Mesothelial cell of epicardium (in vitro differentiated cells): Measurements from ENCODE around the gene PRICKLE1. TPM values are rescaled to one million over a fixed set of nuclear protein-coding genes. Genes with fewer than 3 reads are reported as not detected.

ENCODE experiments used
- DNase-seq, 2 experiments: peaks; one replicate each; pipeline ENCODE4 v3.0.0; 2021; ENCODE audit warnings: low spot score in 2 of 2; ENCODE audit not compliant: unreplicated experiment in 2 of 2
- H3K27ac Mint-ChIP-seq: 2 replicates; pipeline ENCODE4 v1.8.0; 2021; ENCODE audit warnings: mixed read lengths
- H3K27me3 Mint-ChIP-seq: 2 replicates; pipeline ENCODE4 v1.8.0; 2021; ENCODE audit warnings: low read depth, mixed read lengths
- H3K36me3 Mint-ChIP-seq: 2 replicates; pipeline ENCODE4 v1.8.0; 2021; ENCODE audit warnings: mixed read lengths
- H3K4me1 Mint-ChIP-seq: 2 replicates; pipeline ENCODE4 v1.8.0; 2021; ENCODE audit warnings: mixed read lengths
- H3K4me3 Mint-ChIP-seq: 2 replicates; pipeline ENCODE4 v1.8.0; 2021; ENCODE audit warnings: mild to moderate bottlenecking, moderate library complexity, mixed read lengths
- H3K9me3 Mint-ChIP-seq: 2 replicates; pipeline ENCODE4 v1.8.0; 2021; ENCODE audit warnings: mixed read lengths
- CTCF ChIP-seq: fragments of 200-600 bp; sonication (generic); IDR thresholded peaks from one replicate; pipeline ENCODE4 v1.5.0; 2021; ENCODE audit warnings: antibody characterized with exemption; ENCODE audit not compliant: unreplicated experiment
- total RNA-seq: library from RNA; stranded (reverse); gene quantifications from 3 replicates; pipeline ENCODE4 v1.2.1, GENCODE V29; 2021

Gene PRICKLE1
- total RNA-seq, 1 donor from 2014 or later = 79.4 TPM

GRCh38 chr12:42498549-42499247 is 90.8 kb downstream of the PRICKLE1 start:
- Mint-ChIP-seq H3K9me3 (peaks cover 7% of the 10 kb centered on the region), H3K27me3 (no peaks in the 10 kb centered on the region), H3K36me3 (peaks cover 17% of the 10 kb centered on the region), H3K4me1 (peaks cover 15% of the 10 kb centered on the region), H3K4me3 (no peak overlapping the region), H3K27ac (no peak overlapping the region)
- TF ChIP-seq CTCF = no peak
- no peak for DNase-seq

- Mint-ChIP-seq H3K9me3 (peaks cover 7% of the 10 kb centered on the region), H3K4me3 (no peak overlapping the region), H3K27me3 (no peaks in the 10 kb centered on the region), H3K27ac (no peak overlapping the region), H3K4me1 (peaks cover 16% of the 10 kb centered on the region), H3K36me3 (peaks cover 17% of the 10 kb centered on the region)
- no peak for TF ChIP-seq CTCF
- no peak for DNase-seq
Observed at GRCh38 chr12:42496886-42497285, 92.7 kb downstream of the PRICKLE1 start.

DNA sequence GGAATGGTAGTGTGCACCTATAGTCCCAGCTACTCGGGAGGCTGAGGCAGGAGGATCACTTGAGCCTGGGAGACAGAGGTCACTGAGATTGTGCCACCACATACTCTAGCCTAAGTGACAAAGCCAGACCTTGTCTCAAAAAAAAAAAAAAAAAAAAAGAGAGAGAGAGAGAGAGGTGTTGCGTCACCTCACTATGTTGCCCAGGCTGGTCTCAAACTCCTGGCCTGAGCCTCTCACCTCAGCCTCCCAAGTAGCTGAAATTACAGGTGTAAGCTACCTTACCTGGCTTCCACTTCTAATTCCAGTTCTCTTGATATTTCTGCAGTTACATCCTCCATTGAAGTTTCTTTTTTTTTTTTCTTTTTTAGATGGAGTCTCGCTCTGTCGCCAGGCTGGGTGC is 94.3 kb downstream of the PRICKLE1 start:
- no peak for DNase-seq
- no peaks in the 10 kb centered on the region for H3K27me3 Mint-ChIP-seq
- no peak overlapping the region for H3K4me3 Mint-ChIP-seq
- H3K27ac Mint-ChIP-seq = no peak overlapping the region
- H3K4me1 Mint-ChIP-seq = peaks cover 16% of the 10 kb centered on the region
- TF ChIP-seq CTCF = no peak
- H3K36me3 Mint-ChIP-seq = peaks cover 15% of the 10 kb centered on the region
- peaks cover 7% of the 10 kb centered on the region for H3K9me3 Mint-ChIP-seq

DNA sequence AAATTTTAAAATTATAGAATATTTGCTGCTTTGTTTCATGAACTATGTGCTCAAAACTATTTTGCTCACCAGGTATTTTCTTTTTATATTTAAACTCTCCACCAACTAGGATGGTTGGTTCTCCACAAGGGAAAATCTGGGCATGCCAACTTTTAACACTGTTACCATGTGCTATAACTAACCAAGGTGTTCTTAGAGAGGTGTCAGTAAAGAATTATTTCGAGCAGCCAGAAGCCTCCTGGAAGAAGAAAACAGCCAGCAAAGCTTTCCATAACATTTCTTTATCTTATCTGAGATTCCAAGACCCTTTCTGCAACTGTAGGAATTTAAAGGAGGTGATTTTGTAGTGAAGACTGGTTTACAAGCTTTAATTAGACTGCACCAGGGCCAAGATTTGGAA is 97.3 kb downstream of the PRICKLE1 start:
- no peaks in the 10 kb centered on the region for H3K27me3 Mint-ChIP-seq
- peaks cover 16% of the 10 kb centered on the region for H3K4me1 Mint-ChIP-seq
- no peak for TF ChIP-seq CTCF
- H3K9me3 Mint-ChIP-seq = peaks cover 7% of the 10 kb centered on the region
- no peak for DNase-seq
- peak overlapping the region; percentile 39 for H3K27ac Mint-ChIP-seq
- H3K36me3 Mint-ChIP-seq = peaks cover 15% of the 10 kb centered on the region
- H3K4me3 Mint-ChIP-seq = no peak overlapping the region

- Mint-ChIP-seq H3K27ac (no peak overlapping the region), H3K4me1 (peaks cover 35% of the 10 kb centered on the region), H3K36me3 (peaks cover 4% of the 10 kb centered on the region), H3K4me3 (no peak overlapping the region), H3K9me3 (no peaks in the 10 kb centered on the region), H3K27me3 (no peaks in the 10 kb centered on the region)
- DNase-seq = no peak
- TF ChIP-seq CTCF = no peak
Observed at GRCh38 chr12:42490261-42490842, 99.2 kb downstream of the PRICKLE1 start.
